IMR-90 (cell line): ENCODE results near the gene JMJD8. TPM values are rescaled to one million over a fixed set of nuclear protein-coding genes. Genes with fewer than 3 reads are reported as not detected.

Experiments used
- ATAC-seq: fragments of 200-7000 bp; cut with Tn5 transposase; 2 replicates; pipeline ENCODE4 v1.9.1; 2020; ENCODE audit warnings: low read depth, mild to moderate bottlenecking, moderate library complexity
- BruUV-seq: library from RNA; stranded (reverse); fragments of 400-500 nt; replicated peaks from 2 replicates; lab custom pipeline; 2021; lab: Mats Ljungman, UMichigan
- CTCF ChIA-PET: fragments of 300-600 bp; formaldehyde crosslinking; extraction: SDS; loops from one replicate; lab custom pipeline; 2021; ENCODE audit warnings: antibody characterized with exemption; lab: Yijun Ruan, JAX
- POLR2A ChIA-PET: fragments of 300-600 bp; sonication (Branson Sonifier 250); formaldehyde crosslinking; loops from one replicate; lab custom pipeline; 2022; ENCODE audit warnings: antibody characterized with exemption; ENCODE audit not compliant: unreplicated experiment; lab: Charles Lee
- DNase-seq: peaks from one replicate; pipeline ENCODE4 v3.0.0; 2013
- H2AFZ ChIP-seq: replicated peaks from 2 replicates; pipeline ENCODE3; 2013; ENCODE audit warnings: low read length, mild to moderate bottlenecking; ENCODE audit not compliant: poor library complexity
- H2AK5ac ChIP-seq: 2 replicates; pipeline ENCODE4 v1.6.1; 2013; ENCODE audit warnings: low read depth, low read length, inconsistent platforms
- H2AK9ac ChIP-seq: replicated peaks from 2 replicates; pipeline ENCODE3; 2013; ENCODE audit warnings: mild to moderate bottlenecking, low read depth, low read length, moderate library complexity; ENCODE audit not compliant: poor library complexity
- H2BK120ac ChIP-seq: 2 replicates; pipeline ENCODE4 v1.6.1; 2013; ENCODE audit warnings: low read depth, low read length, inconsistent platforms
- H2BK15ac ChIP-seq: 3 replicates; pipeline ENCODE4 v1.6.1; 2013; ENCODE audit warnings: low read depth, low read length, inconsistent platforms
- H2BK20ac ChIP-seq: 2 replicates; pipeline ENCODE4 v1.6.1; 2013; ENCODE audit warnings: low read depth, mild to moderate bottlenecking, inconsistent platforms, low read length, moderate library complexity
- H2BK5ac ChIP-seq: 2 replicates; pipeline ENCODE4 v1.6.1; 2013; ENCODE audit warnings: mild to moderate bottlenecking, low read depth, low read length, inconsistent platforms; ENCODE audit not compliant: poor library complexity, severe bottlenecking
- H3K14ac ChIP-seq: replicated peaks from 2 replicates; pipeline ENCODE4 v1.6.1; 2013; ENCODE audit warnings: low read depth, low read length, inconsistent platforms
- H3K18ac ChIP-seq: 2 replicates; pipeline ENCODE4 v1.6.1; 2013; ENCODE audit warnings: low read depth, low read length, control low read depth
- H3K23ac ChIP-seq: 2 replicates; pipeline ENCODE4 v1.6.1; 2013; ENCODE audit warnings: low read depth, low read length, inconsistent platforms
- H3K27ac ChIP-seq: 2 replicates; pipeline ENCODE4 v1.5.1; 2013; ENCODE audit warnings: mild to moderate bottlenecking, control low read depth, low read length; ENCODE audit not compliant: insufficient read depth
- H3K27me3 ChIP-seq: 2 replicates; pipeline ENCODE4 v1.6.1; 2013; ENCODE audit warnings: low read length; ENCODE audit not compliant: control insufficient read depth, insufficient read depth
- H3K36me3 ChIP-seq: 2 replicates; pipeline ENCODE4 v1.6.1; 2013; ENCODE audit warnings: low read length, mixed read lengths; ENCODE audit not compliant: control insufficient read depth, insufficient read depth
- H3K4ac ChIP-seq: 2 replicates; pipeline ENCODE4 v1.6.1; 2013; ENCODE audit warnings: low read depth, low read length, inconsistent platforms
- H3K4me1 ChIP-seq: 2 replicates; pipeline ENCODE4 v1.6.1; 2013; ENCODE audit warnings: low read length, mixed read lengths; ENCODE audit not compliant: control insufficient read depth, insufficient read depth
- H3K4me2 ChIP-seq: 2 replicates; pipeline ENCODE4 v1.6.1; 2013; ENCODE audit warnings: low read depth, mild to moderate bottlenecking, control low read depth, low read length, moderate library complexity
- H3K4me3 ChIP-seq: 2 replicates; pipeline ENCODE4 v1.5.1; 2013; ENCODE audit warnings: low read depth, mild to moderate bottlenecking, control low read depth, low read length, moderate library complexity; ENCODE audit not compliant: insufficient read depth
- H3K56ac ChIP-seq: 2 replicates; pipeline ENCODE4 v1.6.1; 2013; ENCODE audit warnings: low read length, inconsistent platforms; ENCODE audit not compliant: insufficient read depth; ENCODE audit errors: extremely low read depth
- H3K79me1 ChIP-seq, 2 experiments: 2 replicates each; pipeline ENCODE4 v1.6.1; 2013; ENCODE audit warnings: low read length in 2 of 2, inconsistent platforms in 1 of 2, low read depth in 1 of 2
- H3K9ac ChIP-seq: 2 replicates; pipeline ENCODE4 v1.6.1; 2013; ENCODE audit warnings: low read depth, low read length, control low read depth
- H3K9me1 ChIP-seq: 2 replicates; pipeline ENCODE4 v1.6.1; 2013; ENCODE audit warnings: low read length, inconsistent platforms; ENCODE audit not compliant: insufficient read depth
- H3K9me3 ChIP-seq: 2 replicates; pipeline ENCODE4 v1.6.1; 2013; ENCODE audit warnings: low read length; ENCODE audit not compliant: control insufficient read depth, insufficient read depth
- H4K20me1 ChIP-seq: 2 replicates; pipeline ENCODE4 v1.6.1; 2013; ENCODE audit warnings: low read length, inconsistent platforms; ENCODE audit not compliant: insufficient read depth
- H4K5ac ChIP-seq: 2 replicates; pipeline ENCODE4 v1.6.1; 2013; ENCODE audit warnings: mild to moderate bottlenecking, low read depth, low read length, control low read depth
- H4K8ac ChIP-seq, 2 experiments: 2 replicates each; pipeline ENCODE4 v1.6.1; 2013; ENCODE audit warnings: low read depth in 2 of 2, low read length in 2 of 2, control low read depth in 1 of 2, inconsistent platforms in 1 of 2
- H4K91ac ChIP-seq: 2 replicates; pipeline ENCODE4 v1.6.1; 2013; ENCODE audit warnings: low read depth, low read length, inconsistent platforms; ENCODE audit not compliant: insufficient read depth
- BHLHE40 ChIP-seq: fragments of 150-350 bp; IDR thresholded peaks from 2 replicates; pipeline ENCODE4 v1.6.1; 2016; ENCODE audit warnings: mild to moderate bottlenecking, low read depth, low read length
- CEBPB ChIP-seq: IDR thresholded peaks from 2 replicates; pipeline ENCODE4 v1.6.1; 2012; ENCODE audit warnings: low read depth, low read length, improper control_type of control experiment
- CHD1 ChIP-seq: IDR thresholded peaks from 2 replicates; pipeline ENCODE4 v1.6.1; 2012; ENCODE audit warnings: low read depth, low read length, improper control_type of control experiment
- MAFK ChIP-seq: IDR thresholded peaks from 2 replicates; pipeline ENCODE4 v1.6.1; 2012; ENCODE audit warnings: low read depth, low read length, improper control_type of control experiment
- MXI1 ChIP-seq: IDR thresholded peaks from 2 replicates; pipeline ENCODE4 v1.6.1; 2012; ENCODE audit warnings: low read depth, mild to moderate bottlenecking, low read length, moderate library complexity, borderline replicate concordance
- NFE2L2 ChIP-seq: fragments of 150-350 bp; IDR thresholded peaks from 2 replicates; pipeline ENCODE4 v1.6.1; 2016; ENCODE audit warnings: low read depth, mild to moderate bottlenecking, low read length
- POLR2A ChIP-seq: IDR thresholded peaks from 2 replicates; pipeline ENCODE4 v1.6.1; 2012; ENCODE audit warnings: mild to moderate bottlenecking, low read depth, low read length
- RCOR1 ChIP-seq: IDR thresholded peaks from 2 replicates; pipeline ENCODE4 v1.6.1; 2012; ENCODE audit warnings: mild to moderate bottlenecking, low read length, improper control_type of control experiment; ENCODE audit not compliant: insufficient replicate concordance
- SMC3 ChIP-seq: fragments of 150-350 bp; IDR thresholded peaks from 2 replicates; pipeline ENCODE4 v1.6.1; 2016; ENCODE audit warnings: low read depth, mild to moderate bottlenecking, antibody characterized with exemption, low read length, moderate library complexity
- WGBS, 2 experiments: methylation state at CpG; one replicate each; pipeline versions ENCODE4 v1.1.5 to v1.1.7; 2013; ENCODE audit warnings: missing lambda C conversion rate in 2 of 2; ENCODE audit not compliant: insufficient read length in 1 of 2; ENCODE audit errors: extremely low coverage in 2 of 2; 5-methylcytosine and 5-hydroxymethylcytosine counted together
- dilution Hi-C: fragments of 300-500 bp; cut with HindIII; formaldehyde crosslinking; loops from one replicate; pipeline ENCODE4 v1.14.3; 2018; ENCODE audit warnings: low sequenced_read_pairs; ENCODE audit not compliant: unreplicated experiment
- in situ Hi-C: fragments of 300-500 bp; cut with MboI; formaldehyde crosslinking; loops from 3 replicates; pipeline ENCODE4 v1.14.3; 2019; ENCODE audit warnings: low sequenced_read_pairs, inconsistent platforms, mixed read lengths
- intact Hi-C: fragments of 100-400 bp; cut with micrococcal nuclease; formaldehyde crosslinking; loops from 2 replicates; pipeline ENCODE4 v1.10.0; 2022
- polyA plus RNA-seq, 3 experiments: library from polyadenylated mRNA; depleted of rRNA; stranded (reverse); fragments of >200 nt; gene quantifications; 2 replicates each; pipeline ENCODE4 v1.2.3, GENCODE V29; 2012; ENCODE audit warnings: low replicate concordance in 1 of 3
- total RNA-seq: library from RNA; depleted of rRNA; stranded (reverse); fragments of >200 nt; gene quantifications from 2 replicates; pipeline ENCODE4 v1.2.3, GENCODE V29; 2012
- TF ChIP-seq, protein P1 (sequence below): conservative IDR thresholded peaks from 2 replicates; pipeline ENCODE4 v1.5.1; 2012; ENCODE audit warnings: mild to moderate bottlenecking, low read depth, low read length, improper control_type of control experiment

JMJD8 gene
- total and polyA plus RNA-seq, 2 of the 4 experiments (the other 2 are of a cell fraction) = 17.7 to 62.5 TPM

- Histone ChIP-seq H4K20me1 (no peaks in the 10 kb centered on the region), H3K4me3 (no peak overlapping the region), H3K27ac (no peak overlapping the region), H4K5ac (no peak overlapping the region), H3K56ac (no peak overlapping the region), H3K23ac (no peak overlapping the region), H2AK9ac (no peak overlapping the region), H3K79me1 (peaks cover 10 to 31% of the 10 kb centered on the region in 2 experiments; a peak in 3 of 4 replicates), H3K4ac (no peak overlapping the region), H4K8ac (no peak overlapping the region), H3K9me1 (peaks cover 12% of the 10 kb centered on the region; the same call in 1 of the 2 replicates), H3K4me2 (no peak overlapping the region), H3K36me3 (peaks cover 3% of the 10 kb centered on the region; the same call in 1 of the 2 replicates), H2AFZ (no peak overlapping the region), H3K4me1 (peaks cover 12% of the 10 kb centered on the region), H3K9me3 (no peaks in the 10 kb centered on the region), H3K18ac (no peak overlapping the region), H4K91ac (no peak overlapping the region), H3K9ac (no peak overlapping the region), H2BK5ac (no peak overlapping the region), H2BK15ac (no peak overlapping the region), H2BK120ac (no peak overlapping the region), H2BK20ac (no peak overlapping the region), H3K27me3 (no peaks in the 10 kb centered on the region), H2AK5ac (no peak overlapping the region), H3K14ac (no peak overlapping the region)
- ATAC-seq = no peak
- DNase-seq = no peak
- BruUV-seq = no TSS peak
- TF ChIP-seq RCOR1 = no peak
- no peak for TF ChIP-seq NFE2L2
- no peak for TF ChIP-seq POLR2A
- TF ChIP-seq CEBPB = no peak
- no peak for TF ChIP-seq MXI1
- TF ChIP-seq BHLHE40 = no peak
- TF ChIP-seq, protein P1, sequence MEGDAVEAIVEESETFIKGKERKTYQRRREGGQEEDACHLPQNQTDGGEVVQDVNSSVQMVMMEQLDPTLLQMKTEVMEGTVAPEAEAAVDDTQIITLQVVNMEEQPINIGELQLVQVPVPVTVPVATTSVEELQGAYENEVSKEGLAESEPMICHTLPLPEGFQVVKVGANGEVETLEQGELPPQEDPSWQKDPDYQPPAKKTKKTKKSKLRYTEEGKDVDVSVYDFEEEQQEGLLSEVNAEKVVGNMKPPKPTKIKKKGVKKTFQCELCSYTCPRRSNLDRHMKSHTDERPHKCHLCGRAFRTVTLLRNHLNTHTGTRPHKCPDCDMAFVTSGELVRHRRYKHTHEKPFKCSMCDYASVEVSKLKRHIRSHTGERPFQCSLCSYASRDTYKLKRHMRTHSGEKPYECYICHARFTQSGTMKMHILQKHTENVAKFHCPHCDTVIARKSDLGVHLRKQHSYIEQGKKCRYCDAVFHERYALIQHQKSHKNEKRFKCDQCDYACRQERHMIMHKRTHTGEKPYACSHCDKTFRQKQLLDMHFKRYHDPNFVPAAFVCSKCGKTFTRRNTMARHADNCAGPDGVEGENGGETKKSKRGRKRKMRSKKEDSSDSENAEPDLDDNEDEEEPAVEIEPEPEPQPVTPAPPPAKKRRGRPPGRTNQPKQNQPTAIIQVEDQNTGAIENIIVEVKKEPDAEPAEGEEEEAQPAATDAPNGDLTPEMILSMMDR = no peak
- TF ChIP-seq CHD1 = no peak
- TF ChIP-seq SMC3 = no peak
- no peak for TF ChIP-seq MAFK
- intact Hi-C loops (no loop called here), in situ Hi-C loops (no loop called here), dilution Hi-C loops (no loop called here)
- 87% methylated on average over 17 of the region's 22 CpGs; no CpG with 5 or more reads in 1 of the 2 experiments for WGBS, 2 experiments
- POLR2A ChIA-PET = no interaction called here
- CTCF ChIA-PET = no interaction called here
Observed at GRCh38 chr16:651844-652243, 32.3 kb downstream of the JMJD8 start.
